ENCODE results near the gene FNDC7. TPM values are rescaled to one million over a fixed set of nuclear protein-coding genes. Genes with fewer than 3 reads are reported as not detected.

The FNDC7 gene
- total and polyA plus RNA-seq, 7 donors, result 0.09 to 0.32 TPM; not detected in 5

GRCh38 chr1:108728327-108728923, 15.7 kb downstream of the FNDC7 start:
- no peaks in the 10 kb centered on the region for H3K27me3 ChIP-seq (ENCODE audit: insufficient read depth in 3 of 3, low read length in 2 of 3)
- intact Hi-C loops (cut with DNase I), result no loop called here
- H3K4me3 ChIP-seq, result no peak overlapping the region

GRCh38 chr1:108729481-108729880, 16.8 kb downstream of the FNDC7 start:
- TF ChIP-seq, protein P1, sequence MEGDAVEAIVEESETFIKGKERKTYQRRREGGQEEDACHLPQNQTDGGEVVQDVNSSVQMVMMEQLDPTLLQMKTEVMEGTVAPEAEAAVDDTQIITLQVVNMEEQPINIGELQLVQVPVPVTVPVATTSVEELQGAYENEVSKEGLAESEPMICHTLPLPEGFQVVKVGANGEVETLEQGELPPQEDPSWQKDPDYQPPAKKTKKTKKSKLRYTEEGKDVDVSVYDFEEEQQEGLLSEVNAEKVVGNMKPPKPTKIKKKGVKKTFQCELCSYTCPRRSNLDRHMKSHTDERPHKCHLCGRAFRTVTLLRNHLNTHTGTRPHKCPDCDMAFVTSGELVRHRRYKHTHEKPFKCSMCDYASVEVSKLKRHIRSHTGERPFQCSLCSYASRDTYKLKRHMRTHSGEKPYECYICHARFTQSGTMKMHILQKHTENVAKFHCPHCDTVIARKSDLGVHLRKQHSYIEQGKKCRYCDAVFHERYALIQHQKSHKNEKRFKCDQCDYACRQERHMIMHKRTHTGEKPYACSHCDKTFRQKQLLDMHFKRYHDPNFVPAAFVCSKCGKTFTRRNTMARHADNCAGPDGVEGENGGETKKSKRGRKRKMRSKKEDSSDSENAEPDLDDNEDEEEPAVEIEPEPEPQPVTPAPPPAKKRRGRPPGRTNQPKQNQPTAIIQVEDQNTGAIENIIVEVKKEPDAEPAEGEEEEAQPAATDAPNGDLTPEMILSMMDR (IDR thresholded peaks at IDR 0.05), result no peak
- Histone ChIP-seq H3K36me3 (ENCODE audit: insufficient read depth in 1 of 2, low read depth in 1 of 2) (no peaks in the 10 kb centered on the region), H3K27ac (no peak overlapping the region), H3K4me3 (no peak overlapping the region), H3K27me3 (ENCODE audit: insufficient read depth in 3 of 3, low read length in 2 of 3) (peaks cover 0 to 2% (median 0%) of the 10 kb centered on the region in 3 donors), H3K9me3 (no peaks in the 10 kb centered on the region), H3K4me1 (no peaks in the 10 kb centered on the region)
- DNase-seq (no peak), ATAC-seq (no peak)
- intact Hi-C loops (cut with DNase I), result no loop called here
- 90 to 93% (median 92%) methylated on average over 4 of the region's 4 CpGs for WGBS, 3 donors

More at GRCh38 chr1:108728327-108728923, 15.7 kb downstream of the FNDC7 start:
- Histone ChIP-seq H3K9me3 (no peaks in the 10 kb centered on the region), H3K4me1 (no peaks in the 10 kb centered on the region), H3K27ac (no peak overlapping the region), H3K36me3 (ENCODE audit: insufficient read depth in 1 of 2, low read depth in 1 of 2) (no peaks in the 10 kb centered on the region)
- no peak for ATAC-seq
- TF ChIP-seq, protein P1 (IDR thresholded peaks at IDR 0.05), result no peak
- DNase-seq, result no peak
- WGBS, 3 donors, result 84 to 88% (median 87%) methylated on average over 8 of the region's 8 CpGs

- H3K27me3 ChIP-seq (ENCODE audit: insufficient read depth in 3 of 3, low read length in 2 of 3), result peaks cover 0 to 4% (median 3%) of the 10 kb centered on the region in 3 donors
- H3K36me3 ChIP-seq (ENCODE audit: insufficient read depth in 1 of 2, low read depth in 1 of 2), result no peaks in the 10 kb centered on the region
- intact Hi-C loops (cut with DNase I), result no loop called here
- H3K4me1 ChIP-seq, result no peaks in the 10 kb centered on the region
- H3K4me3 ChIP-seq, result no peak overlapping the region
- no peak overlapping the region for H3K27ac ChIP-seq
- TF ChIP-seq, protein P1 (IDR thresholded peaks at IDR 0.05), result no peak
- DNase-seq (no peak), ATAC-seq (no peak)
- no peaks in the 10 kb centered on the region for H3K9me3 ChIP-seq
- 94 to 97% (median 96%) methylated on average over 1 of the region's 1 CpG for WGBS, 3 donors
Measured at GRCh38 chr1:108732398-108732797, 19.7 kb downstream of the FNDC7 start.

GRCh38 chr1:108734171-108734865, 21.6 kb downstream of the FNDC7 start:
- 93 to 100% (median 96%) methylated on average over 1 of the region's 1 CpG for WGBS, 3 donors
- no peak overlapping the region for H3K4me3 ChIP-seq
- DNase-seq, result no peak

More at GRCh38 chr1:108734171-108734865, 21.6 kb downstream of the FNDC7 start:
- intact Hi-C loops (cut with DNase I), result no loop called here
- peaks cover 0 to 4% (median 3%) of the 10 kb centered on the region in 3 donors for H3K27me3 ChIP-seq (ENCODE audit: insufficient read depth in 3 of 3, low read length in 2 of 3)
- H3K36me3 ChIP-seq (ENCODE audit: insufficient read depth in 1 of 2, low read depth in 1 of 2), result no peaks in the 10 kb centered on the region
- H3K4me1 ChIP-seq, result no peaks in the 10 kb centered on the region
- no peaks in the 10 kb centered on the region for H3K9me3 ChIP-seq
- TF ChIP-seq, protein P1 (IDR thresholded peaks at IDR 0.05), result no peak
- no peak for ATAC-seq
- no peak overlapping the region for H3K27ac ChIP-seq

All from psoas muscle (tissue), 8 donors.